ENCODE results near the gene PRKN. TPM values are rescaled to one million over a fixed set of nuclear protein-coding genes. Genes with fewer than 3 reads are reported as not detected.
"Not testable (repeated sequence)": the region's sequence is repeated elsewhere in the genome, so short reads cannot be mapped to it uniquely, and the experiment has no call there.

The PRKN gene
- total RNA-seq, 1 experiment from 2014 or later, result 0.34 TPM

- DNase-seq, result no peak
- no peaks in the 10 kb centered on the region for H3K9me3 ChIP-seq
- CTCF ChIA-PET, result no interaction called here
- no peaks in the 10 kb centered on the region for H3K27me3 ChIP-seq (replicated peaks; ENCODE audit: control insufficient read depth, insufficient read depth, low read length)
- Mint-ChIP-seq H3K4me1 (ENCODE audit: low read depth, unreplicated experiment) (no peaks in the 10 kb centered on the region), H3K4me3 (ENCODE audit: unreplicated experiment) (no peak overlapping the region), H3K27me3 (ENCODE audit: insufficient read depth, unreplicated experiment) (peaks cover 1% of the 10 kb centered on the region), H3K9me3 (ENCODE audit: unreplicated experiment) (no peaks in the 10 kb centered on the region), H3K27ac (ENCODE audit: unreplicated experiment) (no peak overlapping the region), H3K36me3 (ENCODE audit: insufficient read depth, unreplicated experiment) (no peaks in the 10 kb centered on the region)
- no peaks in the 10 kb centered on the region for H3K4me1 ChIP-seq
- BruUV-seq (replicated peaks), result no TSS peak
- no peak for TF ChIP-seq CTCF (IDR thresholded peaks at IDR 0.05; ENCODE audit: insufficient read depth in 1 of 2, low read depth in 1 of 2, low read length in 1 of 2, severe bottlenecking in 1 of 2, unreplicated experiment in 1 of 2)
- intact Hi-C loops (cut with micrococcal nuclease; ENCODE audit: unreplicated experiment), result no loop called here
- H3K4me3 ChIP-seq (ENCODE audit: low read depth, low read length), result no peak overlapping the region
- POLR2A ChIA-PET, result no interaction called here
- no peaks in the 10 kb centered on the region for H3K36me3 ChIP-seq (ENCODE audit: control insufficient read depth, insufficient read depth, low read length)
These were observed 195.1 kb downstream of the PRKN start for GRCh38 chr6:162532283-162533008.

GRCh38 chr6:162531391-162531790, 196.2 kb downstream of the PRKN start:
- BruUV-seq (replicated peaks); H3K27ac Mint-ChIP-seq (ENCODE audit: unreplicated experiment); H3K9me3 ChIP-seq; H3K4me3 Mint-ChIP-seq (ENCODE audit: unreplicated experiment); DNase-seq; intact Hi-C loops (cut with micrococcal nuclease; ENCODE audit: unreplicated experiment); POLR2A ChIA-PET; H3K9me3 Mint-ChIP-seq (ENCODE audit: unreplicated experiment); H3K4me3 ChIP-seq (ENCODE audit: low read depth, low read length); CTCF ChIA-PET; H3K4me1 ChIP-seq; H3K27me3 ChIP-seq (replicated peaks; ENCODE audit: control insufficient read depth, insufficient read depth, low read length); H3K27me3 Mint-ChIP-seq (ENCODE audit: insufficient read depth, unreplicated experiment); H3K36me3 ChIP-seq (ENCODE audit: control insufficient read depth, insufficient read depth, low read length); H3K36me3 Mint-ChIP-seq (ENCODE audit: insufficient read depth, unreplicated experiment); H3K4me1 Mint-ChIP-seq (ENCODE audit: low read depth, unreplicated experiment): not testable (repeated sequence)

- no peaks in the 10 kb centered on the region for H3K27me3 Mint-ChIP-seq (ENCODE audit: insufficient read depth, unreplicated experiment)
- H3K9me3 Mint-ChIP-seq (ENCODE audit: unreplicated experiment), result no peaks in the 10 kb centered on the region
- TF ChIP-seq CTCF (IDR thresholded peaks at IDR 0.05; ENCODE audit: insufficient read depth in 1 of 2, low read depth in 1 of 2, low read length in 1 of 2, severe bottlenecking in 1 of 2, unreplicated experiment in 1 of 2), result no peak
- H3K36me3 Mint-ChIP-seq (ENCODE audit: insufficient read depth, unreplicated experiment), result no peaks in the 10 kb centered on the region
- no peak for DNase-seq
- H3K4me1 ChIP-seq, result no peaks in the 10 kb centered on the region
- no peaks in the 10 kb centered on the region for H3K27me3 ChIP-seq (replicated peaks; ENCODE audit: control insufficient read depth, insufficient read depth, low read length)
- H3K4me1 Mint-ChIP-seq (ENCODE audit: low read depth, unreplicated experiment), result no peaks in the 10 kb centered on the region
- no peaks in the 10 kb centered on the region for H3K9me3 ChIP-seq
- BruUV-seq (replicated peaks), result no TSS peak
- no peak overlapping the region for H3K4me3 ChIP-seq (ENCODE audit: low read depth, low read length)
- intact Hi-C loops (cut with micrococcal nuclease; ENCODE audit: unreplicated experiment), result no loop called here
- H3K4me3 Mint-ChIP-seq (ENCODE audit: unreplicated experiment), result no peak overlapping the region
- no peak overlapping the region for H3K27ac Mint-ChIP-seq (ENCODE audit: unreplicated experiment)
- CTCF ChIA-PET, result no interaction called here
- POLR2A ChIA-PET, result no interaction called here
- H3K36me3 ChIP-seq (ENCODE audit: control insufficient read depth, insufficient read depth, low read length), result no peaks in the 10 kb centered on the region
These were observed 199.0 kb downstream of the PRKN start for GRCh38 chr6:162528538-162528937.

GRCh38 chr6:162526960-162527359, 200.6 kb downstream of the PRKN start:
- no peak for DNase-seq
- Mint-ChIP-seq H3K27me3 (ENCODE audit: insufficient read depth, unreplicated experiment) (no peaks in the 10 kb centered on the region), H3K36me3 (ENCODE audit: insufficient read depth, unreplicated experiment) (no peaks in the 10 kb centered on the region), H3K9me3 (ENCODE audit: unreplicated experiment) (no peaks in the 10 kb centered on the region), H3K4me3 (ENCODE audit: unreplicated experiment) (no peak overlapping the region), H3K4me1 (ENCODE audit: low read depth, unreplicated experiment) (no peaks in the 10 kb centered on the region), H3K27ac (ENCODE audit: unreplicated experiment) (no peak overlapping the region)
- Histone ChIP-seq H3K9me3 (no peaks in the 10 kb centered on the region), H3K27me3 (replicated peaks; ENCODE audit: control insufficient read depth, insufficient read depth, low read length) (no peaks in the 10 kb centered on the region), H3K4me1 (no peaks in the 10 kb centered on the region), H3K4me3 (ENCODE audit: low read depth, low read length) (no peak overlapping the region), H3K36me3 (ENCODE audit: control insufficient read depth, insufficient read depth, low read length) (no peaks in the 10 kb centered on the region)
- BruUV-seq (replicated peaks), result no TSS peak
- TF ChIP-seq CTCF (IDR thresholded peaks at IDR 0.05; ENCODE audit: insufficient read depth in 1 of 2, low read depth in 1 of 2, low read length in 1 of 2, severe bottlenecking in 1 of 2, unreplicated experiment in 1 of 2), result no peak
- intact Hi-C loops (cut with micrococcal nuclease; ENCODE audit: unreplicated experiment), result no loop called here
- CTCF ChIA-PET, result no interaction called here
- POLR2A ChIA-PET, result no interaction called here
